ENCODE measurements around the gene SND1.

GRCh38 chr7:127824682-127825081, 172.7 kb downstream of the SND1 start:
- TF ChIP-seq CTCF (conservative IDR thresholded peaks at IDR 0.05 in 1 of 2, IDR thresholded peaks at IDR 0.05 in 1 of 2; ENCODE audit: low read depth in 1 of 2, low read length in 2 of 2) (no peak), EZH2 (IDR thresholded peaks at IDR 0.05; ENCODE audit: low read length, missing control alignments) (no peak)
